NCI-H69 (cell line): ENCODE measurements around the gene MACROD2.

Source experiments
- DNase-seq: peaks from one replicate; lab custom pipeline; 2025; lab: John Stamatoyannopoulos, UW

The MACROD2 gene

DNA sequence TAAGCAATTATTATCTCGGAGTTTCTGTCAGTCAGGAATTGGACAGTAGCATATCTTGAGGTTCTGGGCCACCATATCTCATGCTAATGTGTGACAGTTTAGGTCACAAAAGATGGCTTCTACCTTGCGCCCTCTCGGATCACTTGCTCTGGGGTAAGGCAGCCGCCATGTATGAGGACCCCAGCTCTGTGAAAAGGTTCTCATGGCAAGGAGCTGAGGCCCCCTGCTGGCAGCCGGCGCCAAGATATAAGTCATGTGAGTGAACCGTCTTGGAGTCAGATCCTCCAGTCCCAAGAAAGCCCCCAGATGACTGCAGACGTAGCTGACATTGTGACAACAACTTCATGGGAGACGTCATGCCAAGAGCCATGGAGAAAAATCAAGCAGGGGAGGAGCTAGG is 1907.2 kb downstream of the MACROD2 start:
- peak; percentile 20 for DNase-seq

DNA sequence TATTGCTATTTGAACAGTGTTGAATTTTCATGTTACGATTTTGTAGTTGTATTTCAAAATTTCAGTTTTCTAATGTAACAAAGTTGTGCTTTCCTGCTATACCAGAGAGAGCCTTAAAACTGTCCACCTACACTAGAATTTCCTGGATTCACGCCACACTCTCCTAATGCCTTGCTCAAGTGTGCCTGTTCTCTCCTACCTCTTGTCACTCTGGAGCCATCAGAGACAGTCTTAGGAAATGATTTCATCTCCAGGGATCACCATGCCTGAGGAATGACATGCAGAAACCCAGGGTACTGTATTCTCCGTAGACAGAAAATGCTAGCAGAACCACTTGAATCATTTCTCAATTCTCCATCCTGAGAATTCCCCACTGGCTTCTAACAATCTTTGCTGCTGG is 1910.3 kb downstream of the MACROD2 start:
- no peak for DNase-seq

DNA sequence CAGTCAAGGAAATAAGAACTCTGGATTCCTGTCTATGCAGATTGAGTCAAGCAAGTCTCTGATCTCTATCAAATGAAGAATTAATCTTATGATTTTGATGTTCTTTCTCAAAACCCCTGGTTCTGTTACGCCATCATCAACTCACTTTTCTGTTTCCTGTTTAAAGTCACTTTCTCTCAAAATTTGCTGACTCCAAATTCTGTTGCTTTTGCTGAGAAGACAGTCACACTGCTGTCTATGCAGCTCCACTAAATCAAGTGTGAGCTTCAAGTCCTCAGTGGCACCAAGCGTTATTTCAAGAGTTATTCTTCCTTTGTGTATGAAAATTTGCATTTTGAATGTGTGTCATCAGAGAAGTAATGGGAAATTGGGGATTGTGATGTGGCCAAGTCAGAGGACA is 1914.7 kb downstream of the MACROD2 start:
- no peak for DNase-seq

DNA sequence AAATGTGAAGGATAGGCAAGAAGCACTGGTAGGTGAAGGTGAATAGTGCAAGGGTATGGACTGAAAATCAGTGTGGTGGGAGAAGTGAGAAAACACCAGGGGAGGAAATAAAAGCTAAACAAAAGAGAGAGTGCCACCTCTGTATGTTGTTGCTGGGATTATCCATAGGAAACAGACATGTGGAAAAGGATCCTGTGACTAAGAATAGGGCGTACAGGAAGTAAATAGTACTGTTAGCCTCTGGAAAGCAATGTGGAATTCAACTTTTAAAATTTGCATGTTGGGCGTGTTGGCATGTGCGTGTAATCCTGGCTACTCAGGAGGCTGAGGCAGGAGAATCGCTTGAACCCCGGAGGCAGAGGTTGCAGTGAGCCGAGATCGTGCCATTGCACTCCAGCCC is 1916.3 kb downstream of the MACROD2 start:
- DNase-seq: no peak

DNA sequence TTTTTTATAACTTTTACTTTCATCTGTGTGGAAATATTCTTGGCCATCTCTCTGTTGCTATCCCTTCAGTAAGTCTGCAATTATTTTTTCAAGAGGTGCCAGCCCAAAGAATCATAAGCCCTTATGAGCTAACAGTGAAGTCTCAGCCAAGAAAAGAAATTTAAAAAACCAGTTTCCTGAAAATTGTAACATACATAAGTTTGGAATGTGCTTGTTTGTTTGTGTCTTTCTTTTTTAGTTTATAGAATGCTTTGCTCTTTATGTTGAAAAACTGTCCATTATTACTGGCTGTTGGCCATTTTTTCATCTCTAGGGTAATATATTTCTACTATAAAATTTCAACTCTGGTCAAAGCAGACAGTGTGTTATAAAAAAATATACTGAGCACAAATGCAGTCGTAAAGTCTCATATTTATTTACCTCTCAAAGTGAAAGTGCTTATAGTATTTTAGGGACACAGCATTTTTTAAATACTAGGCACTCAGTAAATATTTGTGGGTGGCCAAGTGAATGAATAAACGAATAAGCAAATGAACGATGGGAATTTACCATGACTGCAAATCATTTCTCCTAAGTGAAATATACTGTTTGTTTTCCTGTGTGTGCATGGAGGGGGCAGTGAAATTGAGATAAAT is 1918.2 kb downstream of the MACROD2 start:
- DNase-seq: peak; percentile 12

DNA sequence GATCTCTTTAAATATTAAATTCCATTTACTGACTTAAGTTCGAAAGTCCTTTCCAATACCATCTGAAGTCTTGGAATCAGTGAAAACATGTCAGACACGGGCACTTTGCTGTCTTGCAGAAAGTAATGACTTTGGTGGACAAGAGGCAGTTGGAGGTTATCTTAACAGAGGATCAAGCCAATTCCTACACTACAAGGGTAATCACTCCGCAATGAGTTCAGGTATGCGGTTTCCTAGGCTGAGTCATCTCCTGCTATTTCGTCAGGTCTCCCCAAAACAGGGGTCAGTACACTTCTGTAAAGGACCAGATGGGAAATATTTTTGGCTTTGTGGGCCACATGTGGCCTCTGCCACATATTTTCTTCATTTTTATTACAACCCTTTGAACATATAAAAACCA is 1921.3 kb downstream of the MACROD2 start:
- DNase-seq: no peak

DNA sequence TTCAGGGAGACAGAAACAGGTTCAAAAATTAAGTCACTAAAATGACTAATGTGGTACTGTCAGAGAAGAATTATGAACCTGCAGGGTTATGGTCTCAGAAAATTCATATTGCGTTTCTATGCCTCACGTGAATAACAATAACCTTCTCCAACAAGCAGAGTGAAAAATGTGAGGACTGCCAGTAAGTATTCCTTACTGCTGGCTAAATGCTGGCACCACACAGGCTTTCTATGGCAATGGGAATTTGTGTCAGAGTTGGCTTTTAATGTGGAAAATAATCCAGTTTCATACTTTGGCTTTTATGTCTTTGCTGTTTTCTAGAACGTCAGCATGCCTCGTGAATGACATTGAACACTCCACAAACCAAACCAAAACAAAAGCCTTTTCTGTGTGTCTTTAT is 1922.0 kb downstream of the MACROD2 start:
- DNase-seq: no peak

DNA sequence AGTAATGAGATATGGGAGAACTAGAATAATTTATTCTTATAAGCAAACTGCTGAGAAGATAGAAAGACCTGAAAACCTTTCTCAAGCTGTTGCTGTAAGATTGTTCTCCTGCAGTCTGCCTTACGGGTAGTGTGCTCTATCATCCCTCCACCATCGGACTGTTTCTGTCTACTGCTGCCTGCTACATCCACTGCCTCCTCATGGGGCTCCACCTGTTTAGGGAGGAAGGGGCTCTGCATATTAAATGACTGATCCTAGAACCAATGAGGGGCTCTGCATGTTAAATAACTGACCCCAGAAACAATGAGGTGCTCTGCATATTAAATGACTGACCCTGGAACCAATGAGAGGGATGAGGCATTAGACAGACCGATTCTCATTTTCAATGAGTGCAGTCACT is 1923.3 kb downstream of the MACROD2 start:
- DNase-seq: no peak

DNA sequence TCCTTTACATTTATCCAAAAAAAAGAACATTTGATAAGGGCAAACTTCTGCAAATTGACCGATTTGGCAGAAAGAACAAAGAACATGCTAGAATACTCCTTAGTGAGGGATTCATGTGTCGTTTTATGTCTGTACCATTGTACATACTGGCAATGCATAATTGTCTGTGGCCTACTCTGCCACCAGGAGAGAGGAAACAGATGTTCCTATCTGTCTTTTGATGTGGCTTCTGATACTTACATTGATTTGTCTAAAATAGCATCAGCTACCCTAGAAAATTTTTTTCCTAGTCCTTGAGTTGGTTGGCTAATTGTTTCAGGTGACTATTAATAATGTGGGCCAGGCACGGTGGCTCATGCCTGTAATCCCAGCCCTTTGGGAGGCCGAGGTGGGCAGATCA is 1923.8 kb downstream of the MACROD2 start:
- no peak for DNase-seq

DNA sequence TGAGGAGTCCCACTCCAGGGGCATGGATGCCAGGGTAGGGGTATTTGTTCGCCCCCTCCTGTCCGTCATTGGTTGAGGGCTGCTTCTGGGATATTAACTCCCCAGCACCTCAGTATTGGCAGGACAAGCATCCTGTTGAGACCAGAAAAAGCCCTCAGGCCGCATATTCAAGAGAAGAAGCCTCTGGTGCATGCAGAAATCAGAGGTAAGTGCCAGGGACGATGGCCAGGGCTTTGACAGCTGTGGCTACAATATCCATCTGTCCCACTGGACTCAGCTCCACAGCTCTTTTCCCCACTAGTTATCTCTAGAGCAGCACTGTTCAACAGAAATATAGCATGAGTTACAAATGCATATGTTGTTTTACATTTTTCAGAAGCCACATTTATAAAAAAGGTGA is 1926.6 kb downstream of the MACROD2 start:
- peak; percentile 11 for DNase-seq

DNA sequence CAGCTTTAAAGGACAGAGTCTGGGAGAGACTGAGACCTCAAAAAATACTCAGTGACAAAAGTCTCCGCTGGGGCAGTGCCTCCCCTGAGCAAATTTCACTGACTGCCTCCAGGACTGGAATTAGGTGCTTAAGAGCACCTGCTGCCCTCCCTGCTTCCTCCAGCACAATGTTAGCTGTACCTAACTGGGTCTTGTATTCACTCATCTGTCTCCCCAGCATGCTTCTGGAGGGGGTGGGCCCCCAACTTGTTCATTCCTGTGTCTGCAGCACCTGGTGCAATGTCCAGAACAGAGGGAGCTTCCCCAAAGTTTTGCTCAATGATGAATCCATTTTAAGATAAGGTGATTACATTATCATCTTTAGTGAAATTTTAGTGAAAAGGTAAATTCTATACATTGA is 1927.2 kb downstream of the MACROD2 start:
- DNase-seq: no peak

DNA sequence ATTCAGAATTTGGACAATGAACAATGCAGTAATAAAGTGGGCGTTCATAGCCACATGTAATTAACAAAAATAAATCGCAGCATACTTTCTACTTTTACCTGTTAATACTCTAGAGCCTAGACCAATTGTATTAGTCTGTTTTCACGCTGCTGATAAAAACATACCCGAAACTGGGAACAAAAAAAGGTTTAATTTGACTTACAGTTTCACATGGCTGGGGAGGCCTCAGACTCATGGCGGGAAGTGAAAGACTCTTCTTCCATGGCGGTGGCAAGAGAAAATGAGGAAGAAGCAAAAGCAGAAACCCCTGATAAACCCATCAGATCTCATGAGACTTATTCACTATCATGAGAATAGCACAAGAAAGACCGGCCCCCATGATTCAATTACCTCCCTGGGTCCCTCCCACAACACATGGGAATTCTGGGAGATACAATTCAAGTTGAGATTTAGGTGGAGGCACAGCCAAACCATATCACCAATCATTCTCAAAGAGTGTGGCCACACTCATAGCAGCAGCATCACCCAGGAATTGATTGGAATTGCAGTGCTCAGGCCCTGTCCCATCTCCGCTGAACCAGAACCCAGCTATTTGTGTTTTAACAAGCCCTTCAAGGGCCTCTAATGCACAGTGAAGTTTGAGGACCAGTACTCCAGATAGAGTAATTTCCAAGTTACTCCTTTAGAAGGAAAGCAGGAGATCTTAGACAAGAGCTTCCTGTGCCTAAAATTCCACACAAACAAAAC is 1927.9 kb downstream of the MACROD2 start:
- DNase-seq: no peak

DNA sequence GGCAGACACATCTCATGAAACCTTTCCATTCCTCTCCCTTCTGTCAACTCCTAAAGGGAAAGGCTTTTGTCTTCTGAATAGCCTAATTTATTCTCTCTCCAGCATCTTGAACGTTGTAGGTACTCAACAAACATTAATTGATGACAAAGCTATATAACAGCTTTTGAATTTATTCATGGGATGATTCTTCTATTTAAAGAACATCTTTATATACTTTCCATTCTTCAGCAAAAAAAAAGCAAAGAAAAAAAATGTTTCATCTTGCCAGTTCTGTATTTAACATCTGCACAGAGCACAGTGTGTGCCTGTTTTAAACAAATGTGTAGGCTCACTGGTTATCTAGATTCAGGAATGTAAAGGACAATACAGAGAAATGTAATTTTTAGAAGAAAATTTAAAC is 1929.2 kb downstream of the MACROD2 start:
- DNase-seq: no peak

DNA sequence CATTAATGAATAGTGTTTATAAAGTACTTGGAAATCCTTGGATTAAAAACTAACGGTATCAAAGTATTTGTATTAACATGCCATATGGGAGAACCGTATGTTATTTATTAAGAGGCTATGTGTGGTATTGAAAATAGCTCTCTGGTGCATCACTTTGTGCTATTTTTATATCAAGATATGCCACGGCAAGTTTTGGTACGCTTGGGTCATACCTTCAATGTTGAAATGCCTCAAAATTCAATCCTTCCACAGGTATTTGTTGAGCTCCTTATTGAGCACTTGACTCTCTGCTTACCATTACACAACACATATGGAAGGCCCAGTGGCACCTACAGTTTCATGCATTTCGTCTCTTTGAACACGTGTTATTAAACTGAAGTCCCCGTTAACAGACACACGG is 1930.1 kb downstream of the MACROD2 start:
- DNase-seq: no peak

DNA sequence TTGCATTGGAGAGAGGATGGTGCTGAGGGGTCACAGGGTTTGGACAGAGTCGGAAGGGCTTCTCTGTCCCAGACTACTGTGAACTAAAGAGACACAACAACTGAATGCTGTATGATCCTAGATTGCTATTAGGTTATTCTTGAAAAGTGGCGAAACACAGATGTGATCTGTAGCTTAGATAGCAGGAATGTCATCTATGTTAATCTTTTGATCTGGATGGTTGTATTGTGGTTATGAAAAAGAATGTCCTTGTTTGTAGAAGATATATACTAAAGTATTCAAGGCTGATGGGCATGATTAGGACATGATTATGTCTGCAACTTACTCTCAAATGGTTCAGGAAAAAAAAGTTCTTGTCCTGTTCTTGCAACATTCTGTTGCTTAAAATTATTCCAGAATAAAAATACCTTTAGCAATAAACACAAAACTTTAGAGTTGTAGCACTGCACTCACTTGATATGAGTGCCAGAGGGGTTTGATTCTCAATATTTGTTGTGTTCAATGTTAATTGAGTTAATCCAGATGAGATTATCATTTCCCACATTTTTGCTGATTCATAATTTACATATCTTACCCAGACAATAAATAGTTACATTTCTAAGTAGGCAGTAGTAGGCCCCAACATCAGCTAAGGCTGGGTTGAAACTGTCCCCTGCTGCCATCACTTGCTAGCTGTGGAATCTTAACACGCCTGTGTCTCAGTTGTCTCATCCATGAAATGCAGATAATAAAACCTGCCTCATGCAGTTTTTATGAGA is 1932.8 kb downstream of the MACROD2 start:
- no peak for DNase-seq

DNA sequence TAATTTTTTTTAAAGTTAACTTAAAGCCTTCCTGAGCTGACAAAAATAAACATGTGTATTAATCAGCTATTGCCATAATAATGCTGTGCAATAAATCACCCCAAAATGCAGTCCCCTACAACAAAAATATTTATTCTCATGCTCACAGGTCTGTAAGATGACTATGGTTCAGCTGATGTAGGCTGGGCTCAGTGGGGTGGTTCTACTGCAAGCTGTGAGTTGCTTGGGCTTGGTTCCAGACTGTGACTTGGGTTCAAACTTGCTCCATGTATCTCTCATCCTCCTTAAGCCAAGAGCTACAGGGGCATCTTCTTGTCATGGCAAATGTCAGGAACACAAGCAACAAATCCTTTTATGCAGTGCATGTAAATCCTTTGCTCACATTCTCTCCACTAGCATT is 1933.6 kb downstream of the MACROD2 start:
- DNase-seq: no peak

DNA sequence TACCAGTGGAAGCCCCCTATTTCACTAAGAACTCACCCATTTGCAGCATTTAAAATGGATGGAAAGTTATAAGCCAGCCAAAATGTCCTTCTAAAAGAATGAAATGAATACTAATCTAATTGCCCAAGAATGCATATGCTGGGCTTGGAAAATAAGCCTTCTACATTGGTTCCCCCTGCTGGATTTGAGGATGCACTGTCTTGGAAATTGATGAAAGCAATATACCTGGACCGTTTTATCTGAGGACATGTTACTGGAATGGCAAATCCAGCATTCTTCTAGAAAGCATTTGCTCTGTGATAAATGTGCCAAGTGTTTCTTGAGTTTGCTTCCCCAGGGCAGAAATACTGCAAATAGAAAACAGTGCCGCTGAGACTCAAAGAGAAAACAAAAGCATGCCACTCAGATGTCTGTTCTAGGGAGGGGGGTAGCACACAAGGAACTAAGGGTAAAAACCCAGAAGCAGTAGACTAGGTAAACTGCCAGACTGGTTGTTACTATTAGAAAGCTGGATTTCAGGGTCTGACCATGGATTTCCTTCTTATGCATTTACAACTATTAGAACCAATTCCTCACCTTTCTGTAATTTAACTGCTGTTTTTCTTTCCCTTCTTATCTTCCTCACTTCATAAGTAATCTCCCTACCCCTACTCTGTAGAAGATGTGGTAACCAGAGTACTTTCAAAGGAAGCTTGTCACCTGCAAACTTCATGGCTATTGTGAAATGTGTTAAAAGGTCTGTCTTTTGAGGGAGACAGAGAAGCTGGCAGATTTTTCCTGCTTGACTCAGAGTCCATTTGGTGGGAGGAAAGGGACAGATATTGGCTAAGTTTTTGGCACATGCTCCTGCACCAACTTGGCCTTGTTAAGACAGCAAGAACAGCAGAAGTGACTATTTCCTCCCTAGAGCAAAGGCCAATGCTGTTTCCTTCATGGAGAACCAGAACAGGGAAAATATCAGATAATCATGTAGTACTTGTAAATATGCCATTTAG is 1935.3 kb downstream of the MACROD2 start:
- DNase-seq: peak; percentile 75

DNA sequence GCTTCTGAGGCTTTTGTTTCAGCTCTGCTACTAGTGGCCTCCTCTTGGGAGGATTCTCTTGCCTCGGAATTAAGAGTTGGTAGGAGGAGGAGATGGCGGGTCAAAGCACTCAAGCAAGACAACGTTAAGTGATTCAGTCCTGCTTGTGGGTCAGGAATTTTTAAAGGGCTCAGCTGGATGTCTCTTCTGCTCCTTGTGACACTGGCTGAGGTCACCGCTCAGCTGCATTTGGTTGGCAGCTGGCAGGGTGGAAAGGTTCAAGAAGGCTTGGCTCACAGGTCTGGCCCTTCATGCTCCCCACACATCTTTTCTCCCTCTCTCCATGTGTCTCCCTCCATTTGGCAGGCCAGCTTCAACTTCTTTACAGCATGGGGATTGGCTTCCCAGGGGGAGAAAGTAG is 1936.6 kb downstream of the MACROD2 start:
- peak; percentile 9 for DNase-seq

DNA sequence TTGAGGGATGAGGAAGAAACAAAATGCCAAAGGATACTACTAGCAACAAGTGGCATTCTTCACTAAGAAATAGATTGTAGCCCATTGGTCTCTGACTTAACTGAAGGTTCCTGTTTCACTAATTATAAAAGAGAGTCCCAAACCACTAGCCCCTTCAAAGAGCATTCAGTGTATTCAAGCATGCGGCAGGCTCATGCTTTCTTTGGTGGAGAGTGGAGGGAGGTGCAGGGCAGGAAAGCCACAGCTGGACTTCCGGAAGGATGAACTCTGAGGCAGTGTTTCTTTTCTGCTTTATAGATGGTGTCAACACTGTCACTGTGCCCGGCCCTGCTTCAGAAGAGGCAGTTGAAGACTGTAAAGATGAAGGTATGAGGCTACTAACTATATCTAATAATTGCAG is 1941.9 kb downstream of the MACROD2 start:
- no peak for DNase-seq

DNA sequence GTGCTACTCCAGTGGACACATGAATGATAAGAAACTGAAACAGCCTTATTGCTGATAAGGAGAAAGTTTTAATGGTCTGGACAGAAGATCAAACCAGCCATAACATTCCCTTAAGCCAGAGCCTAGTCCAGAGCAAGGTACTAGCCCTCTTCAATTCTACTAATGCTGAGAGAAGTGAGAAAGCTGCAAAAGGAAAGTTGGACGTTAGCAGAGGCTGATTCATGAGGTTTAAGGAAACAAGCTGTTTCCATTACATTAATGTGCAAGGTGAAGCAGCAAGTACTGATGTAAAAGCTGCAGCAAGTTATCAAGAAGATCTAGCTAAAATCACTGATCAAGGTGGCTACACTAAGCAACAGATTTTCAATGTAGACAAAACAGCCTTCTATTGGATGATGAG is 1943.5 kb downstream of the MACROD2 start:
- no peak for DNase-seq

DNA sequence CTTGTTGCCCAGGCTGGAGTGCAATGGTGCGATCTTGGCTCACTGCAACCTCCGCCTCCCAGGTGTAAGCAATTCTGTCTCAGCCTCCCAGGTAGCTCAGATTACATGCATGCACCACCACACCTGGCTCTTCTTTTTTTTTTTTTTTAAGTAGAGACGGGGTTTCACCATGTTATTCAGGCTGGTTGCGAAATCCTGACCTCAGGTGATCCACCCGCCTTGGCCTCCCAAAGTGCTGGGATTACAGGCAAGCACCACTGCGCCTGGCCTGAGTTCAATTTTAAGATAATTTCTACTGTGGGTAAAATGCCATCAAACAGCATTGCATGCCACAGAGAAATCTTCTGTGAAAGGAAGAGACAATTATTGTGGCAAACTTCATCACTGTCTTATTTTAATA is 1944.8 kb downstream of the MACROD2 start:
- DNase-seq: no peak

DNA sequence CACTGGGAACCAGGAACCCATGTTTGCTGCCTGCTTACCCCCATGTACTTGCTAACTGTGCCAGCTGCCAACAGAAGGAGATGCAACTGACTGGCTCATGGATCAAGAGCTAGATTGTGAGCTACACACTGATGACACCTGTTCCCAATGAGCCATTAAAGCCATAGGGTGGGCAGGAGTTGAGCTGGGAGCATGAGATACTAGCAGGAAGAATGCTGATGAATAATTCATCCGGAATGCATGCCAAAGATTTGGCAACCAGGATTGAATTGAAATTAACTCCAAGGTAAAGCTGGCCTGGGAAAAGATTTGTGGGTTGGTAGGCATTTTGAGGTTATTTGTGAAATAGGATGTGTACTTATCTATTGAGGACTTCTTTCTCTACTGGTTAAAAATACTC is 1946.8 kb downstream of the MACROD2 start:
- DNase-seq: no peak
